ENCODE measurements around the gene IL13RA1.

Gene IL13RA1

GRCh38 chrX:118825227-118825626 lies 97.8 kb downstream of the IL13RA1 start:
- Histone ChIP-seq H3K27ac (ENCODE audit: poor library complexity, severe bottlenecking) (no peak overlapping the region), H3K4me1 (ENCODE audit: insufficient read depth, poor library complexity, severe bottlenecking) (no peaks in the 10 kb centered on the region), H3K9me3 (ENCODE audit: severe bottlenecking) (no peaks in the 10 kb centered on the region), H3K36me3 (ENCODE audit: low read depth) (no peaks in the 10 kb centered on the region), H3K27me3 (ENCODE audit: insufficient read depth, poor library complexity, severe bottlenecking) (peaks cover 8% of the 10 kb centered on the region), H3K4me3 (ENCODE audit: severe bottlenecking) (no peak overlapping the region)
- ATAC-seq (ENCODE audit: low read depth) (no peak), DNase-seq (ENCODE audit: low spot score) (no peak)
- no peak for TF ChIP-seq CTCF (IDR thresholded peaks at IDR 0.05; ENCODE audit: poor library complexity, severe bottlenecking)

- peak; percentile 66 for TF ChIP-seq CTCF (IDR thresholded peaks at IDR 0.05; ENCODE audit: poor library complexity, severe bottlenecking)
- Histone ChIP-seq H3K4me1 (ENCODE audit: insufficient read depth, poor library complexity, severe bottlenecking) (no peaks in the 10 kb centered on the region), H3K4me3 (ENCODE audit: severe bottlenecking) (peak overlapping the region; percentile 18), H3K36me3 (ENCODE audit: low read depth) (no peaks in the 10 kb centered on the region), H3K9me3 (ENCODE audit: severe bottlenecking) (no peaks in the 10 kb centered on the region), H3K27ac (ENCODE audit: poor library complexity, severe bottlenecking) (no peak overlapping the region), H3K27me3 (ENCODE audit: insufficient read depth, poor library complexity, severe bottlenecking) (no peaks in the 10 kb centered on the region)
- ATAC-seq (ENCODE audit: low read depth), result peak; percentile 68
- no peak for DNase-seq (ENCODE audit: low spot score)
Measured at GRCh38 chrX:118839334-118839958, 112.0 kb downstream of the IL13RA1 start.
